Measurements from ENCODE around the gene FOLR2.
A peak's percentile ranks its signal among the peaks of the same experiment; 100 is the strongest.
"Not testable (repeated sequence)": the region's sequence is repeated elsewhere in the genome, so short reads cannot be mapped to it uniquely, and the experiment has no call there.

The FOLR2 gene

GRCh38 chr11:72242141-72242540 lies 25.5 kb downstream of the FOLR2 start:
- DNase-seq, result no peak

- DNase-seq, result no peak
Measured at GRCh38 chr11:72243173-72244059, 26.8 kb downstream of the FOLR2 start.

- peak; percentile 54 for DNase-seq
Measured at GRCh38 chr11:72244060-72244360, 27.4 kb downstream of the FOLR2 start, which contains the start of gene PHOX2A. Gene PHOX2A, minus strand, starts transcription at chr11:72244176. Its CDS starts 172 bp downstream, at chr11:72244004.

- DNase-seq, result peak; percentile 55
Measured at GRCh38 chr11:72244361-72245262, 28.0 kb downstream of the FOLR2 start.

- peak; percentile 52 for DNase-seq
Measured at GRCh38 chr11:72245263-72245816, 28.7 kb downstream of the FOLR2 start.

- no peak for DNase-seq
Measured at GRCh38 chr11:72247584-72247983, 31.0 kb downstream of the FOLR2 start.

- DNase-seq, result no peak
Measured at GRCh38 chr11:72249961-72250360, 33.4 kb downstream of the FOLR2 start.

- no peak for DNase-seq
Measured at GRCh38 chr11:72250661-72251464, 34.3 kb downstream of the FOLR2 start.

- no peak for DNase-seq
Measured at GRCh38 chr11:72251614-72252013, 35.0 kb downstream of the FOLR2 start.

- no peak for DNase-seq
Measured at GRCh38 chr11:72253392-72253791, 36.8 kb downstream of the FOLR2 start.

GRCh38 chr11:72254299-72254993 lies 37.9 kb downstream of the FOLR2 start:
- no peak for DNase-seq

GRCh38 chr11:72257570-72257969 lies 41.0 kb downstream of the FOLR2 start:
- no peak for DNase-seq

- DNase-seq, result no peak
Measured at GRCh38 chr11:72259490-72259889, 42.9 kb downstream of the FOLR2 start.

GRCh38 chr11:72260574-72260973 lies 44.0 kb downstream of the FOLR2 start:
- no peak for DNase-seq

- DNase-seq, result no peak
Measured at GRCh38 chr11:72263361-72263760, 46.8 kb downstream of the FOLR2 start.

GRCh38 chr11:72265951-72266350 lies 49.4 kb downstream of the FOLR2 start:
- no peak for DNase-seq

GRCh38 chr11:72266960-72267359 lies 50.4 kb downstream of the FOLR2 start:
- DNase-seq, result not testable (repeated sequence)

GRCh38 chr11:72267956-72268617 lies 51.5 kb downstream of the FOLR2 start:
- no peak for DNase-seq
